ENCODE results near the gene EIF2D. TPM values are rescaled to one million over a fixed set of nuclear protein-coding genes. Genes with fewer than 3 reads are reported as not detected.

The EIF2D gene
- total and polyA plus RNA-seq, 2 experiments from 2014 or later, result 31.4 to 53.4 TPM

DNA sequence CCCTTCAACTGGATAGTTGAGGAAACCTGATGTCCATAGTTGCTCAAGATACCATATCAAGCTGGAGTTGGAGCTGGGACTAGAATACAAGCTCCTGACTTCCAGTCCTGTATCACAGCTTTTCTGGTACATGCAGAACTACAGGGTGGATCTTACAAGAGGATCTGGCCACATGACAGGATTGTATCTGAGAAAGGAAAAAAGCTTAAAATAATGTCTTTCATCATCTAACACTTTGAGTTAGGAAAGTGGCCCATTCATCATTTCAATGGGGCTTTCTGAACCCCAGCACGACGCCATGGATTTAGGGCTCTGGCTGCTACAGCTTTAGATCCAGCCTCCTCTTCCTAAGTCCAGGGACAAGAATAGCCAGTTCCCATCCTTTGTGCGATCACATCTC lies 58.1 kb downstream of the EIF2D start:
- TF ChIP-seq EZH2phosphoT487 (IDR thresholded peaks at IDR 0.05; ENCODE audit: insufficient read depth, low read depth) (no peak), EZH2 (IDR thresholded peaks at IDR 0.05; ENCODE audit: insufficient read depth, poor library complexity, severe bottlenecking) (no peak)
- H2AFZ ChIP-seq, result no peak overlapping the region
- no peaks in the 10 kb centered on the region for H4K20me1 ChIP-seq (ENCODE audit: insufficient read depth)

DNA sequence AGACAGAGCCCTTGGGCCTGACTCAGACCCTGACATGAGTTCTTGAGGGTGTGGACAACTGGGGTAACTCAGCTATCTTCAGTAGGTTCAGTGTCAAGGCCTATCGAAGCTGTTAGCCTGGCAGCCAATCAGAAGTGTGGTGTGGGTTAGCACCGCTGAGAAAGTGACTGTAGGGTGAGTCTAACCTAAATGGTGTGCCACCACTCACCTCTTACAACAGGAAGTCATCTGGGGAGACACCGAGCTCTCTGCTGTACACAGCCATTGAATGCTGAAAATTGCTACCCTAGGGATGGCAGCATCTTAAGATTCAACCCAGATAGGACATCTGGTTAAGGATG lies 60.3 kb downstream of the EIF2D start:
- no peak overlapping the region for H3K9ac ChIP-seq
- no peaks in the 10 kb centered on the region for H3K9me2 ChIP-seq (ENCODE audit: insufficient read depth)
- no peak overlapping the region for H2AFZ ChIP-seq
- TF ChIP-seq EZH2phosphoT487 (IDR thresholded peaks at IDR 0.05; ENCODE audit: insufficient read depth, low read depth) (no peak), EZH2 (IDR thresholded peaks at IDR 0.05; ENCODE audit: insufficient read depth, poor library complexity, severe bottlenecking) (no peak)
- no peak overlapping the region for H3K4me2 ChIP-seq (ENCODE audit: unreplicated experiment)
- H3K4me1 ChIP-seq (ENCODE audit: insufficient read depth), result no peaks in the 10 kb centered on the region; the same call in 1 of the 2 replicates
- no peaks in the 10 kb centered on the region for H3K27me3 ChIP-seq (replicated peaks; ENCODE audit: insufficient read depth)
- no peaks in the 10 kb centered on the region for H3K9me3 ChIP-seq (ENCODE audit: low read depth)
- H3K36me3 ChIP-seq (ENCODE audit: low read depth), result no peaks in the 10 kb centered on the region
- H4K20me1 ChIP-seq (ENCODE audit: insufficient read depth), result no peaks in the 10 kb centered on the region
- H3K27ac ChIP-seq, result no peak overlapping the region
- no peak for DNase-seq
- H3K4me3 ChIP-seq, result no peak overlapping the region
- H3K79me2 ChIP-seq (ENCODE audit: insufficient read depth), result no peaks in the 10 kb centered on the region
- in situ Hi-C loops (cut with MboI), result no loop called here
- no peaks in the 10 kb centered on the region for H3F3A ChIP-seq (ENCODE audit: insufficient read depth)
- 88 to 89% methylated on average over 3 of the region's 3 CpGs for WGBS, 2 experiments (ENCODE audit: low coverage in 1 of 2, low lambda C conversion rate in 2 of 2, missing lambda C conversion rate in 2 of 2)

More for the DNA sequence above, 58.1 kb downstream of the EIF2D start:
- Histone ChIP-seq H3F3A (ENCODE audit: insufficient read depth) (no peaks in the 10 kb centered on the region), H3K4me2 (ENCODE audit: unreplicated experiment) (no peak overlapping the region), H3K36me3 (ENCODE audit: low read depth) (no peaks in the 10 kb centered on the region), H3K9me3 (ENCODE audit: low read depth) (no peaks in the 10 kb centered on the region), H3K27ac (no peak overlapping the region), H3K9me2 (ENCODE audit: insufficient read depth) (no peaks in the 10 kb centered on the region), H3K9ac (no peak overlapping the region), H3K79me2 (ENCODE audit: insufficient read depth) (no peaks in the 10 kb centered on the region), H3K27me3 (replicated peaks; ENCODE audit: insufficient read depth) (no peaks in the 10 kb centered on the region), H3K4me3 (no peak overlapping the region), H3K4me1 (ENCODE audit: insufficient read depth) (peaks cover 5% of the 10 kb centered on the region; the same call in 1 of the 2 replicates)
- in situ Hi-C loops (cut with MboI), result no loop called here
- WGBS, 2 experiments (ENCODE audit: low coverage in 1 of 2, low lambda C conversion rate in 2 of 2, missing lambda C conversion rate in 2 of 2), result 77 to 87% methylated on average over 3 of the region's 3 CpGs
- DNase-seq, result no peak

DNA sequence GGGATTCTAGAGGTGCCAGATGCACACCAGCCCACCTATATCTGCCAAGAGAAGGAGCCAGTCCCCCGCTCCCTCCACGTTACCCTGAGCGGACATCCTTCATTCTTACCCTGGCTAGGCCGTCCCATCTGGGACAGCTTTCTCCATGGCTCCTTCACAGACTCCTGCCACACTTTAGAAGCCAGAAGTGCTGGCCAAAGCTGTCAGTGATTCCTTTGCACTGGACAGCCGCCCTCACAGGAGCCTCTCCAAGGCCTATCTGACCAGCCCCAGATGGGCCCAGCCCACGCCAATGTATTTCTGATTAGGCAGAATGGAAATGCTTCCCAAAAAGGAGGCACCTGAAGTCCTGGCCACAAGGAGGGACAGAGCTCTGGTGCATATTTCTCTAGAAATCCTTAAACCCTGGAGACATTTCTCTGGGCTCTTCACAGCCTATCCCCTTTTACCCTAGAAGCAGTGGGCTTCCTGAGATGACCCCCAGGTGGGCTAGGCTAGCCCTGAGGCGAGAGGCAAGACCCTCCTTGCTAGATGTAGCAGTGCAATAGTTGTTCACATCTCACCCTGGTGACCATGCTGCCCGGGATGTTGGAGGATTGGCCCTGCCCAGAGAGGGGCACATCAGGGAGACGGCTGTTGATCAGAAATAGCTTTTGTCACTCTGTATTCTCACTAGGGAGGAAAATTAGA lies 60.8 kb downstream of the EIF2D start:
- Histone ChIP-seq H2AFZ (no peak overlapping the region), H3K36me3 (ENCODE audit: low read depth) (no peaks in the 10 kb centered on the region), H3F3A (ENCODE audit: insufficient read depth) (no peaks in the 10 kb centered on the region), H3K9ac (no peak overlapping the region), H3K4me3 (no peak overlapping the region), H3K9me2 (ENCODE audit: insufficient read depth) (no peaks in the 10 kb centered on the region), H3K27me3 (replicated peaks; ENCODE audit: insufficient read depth) (no peaks in the 10 kb centered on the region), H3K4me1 (ENCODE audit: insufficient read depth) (no peaks in the 10 kb centered on the region; the same call in 1 of the 2 replicates), H3K27ac (no peak overlapping the region), H3K4me2 (ENCODE audit: unreplicated experiment) (no peak overlapping the region), H3K79me2 (ENCODE audit: insufficient read depth) (no peaks in the 10 kb centered on the region), H4K20me1 (ENCODE audit: insufficient read depth) (no peaks in the 10 kb centered on the region), H3K9me3 (ENCODE audit: low read depth) (no peaks in the 10 kb centered on the region)
- 80% methylated on average over 9 of the region's 9 CpGs for WGBS, 2 experiments (ENCODE audit: low coverage in 1 of 2, low lambda C conversion rate in 2 of 2, missing lambda C conversion rate in 2 of 2)
- TF ChIP-seq EZH2 (IDR thresholded peaks at IDR 0.05; ENCODE audit: insufficient read depth, poor library complexity, severe bottlenecking) (no peak), EZH2phosphoT487 (IDR thresholded peaks at IDR 0.05; ENCODE audit: insufficient read depth, low read depth) (no peak)
- DNase-seq, result no peak
- in situ Hi-C loops (cut with MboI), result no loop called here

DNA sequence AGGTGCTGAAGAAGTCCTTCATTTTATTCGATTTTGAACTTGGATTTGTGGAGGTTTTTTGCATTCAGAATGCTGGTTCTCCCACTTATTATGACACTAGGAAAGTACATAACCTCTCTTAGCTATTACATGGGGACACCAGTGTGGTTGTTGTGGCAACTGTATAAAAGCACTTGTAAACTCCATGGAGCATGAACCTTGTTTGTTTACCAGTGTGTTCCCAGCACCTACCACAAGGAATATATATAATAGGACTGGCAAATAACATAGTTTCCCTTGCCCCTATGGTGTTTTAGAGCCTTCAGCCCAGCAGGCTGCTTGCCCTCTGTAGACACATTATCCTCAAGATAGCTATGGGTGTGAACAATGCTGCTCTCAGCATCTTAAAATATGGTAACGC lies 61.8 kb downstream of the EIF2D start:
- DNase-seq, result no peak
- no peaks in the 10 kb centered on the region for H4K20me1 ChIP-seq (ENCODE audit: insufficient read depth)
- no peak overlapping the region for H3K4me2 ChIP-seq (ENCODE audit: unreplicated experiment)
- no peaks in the 10 kb centered on the region for H3K9me3 ChIP-seq (ENCODE audit: low read depth)
- in situ Hi-C loops (cut with MboI), result no loop called here
- WGBS, 2 experiments (ENCODE audit: low coverage in 1 of 2, low lambda C conversion rate in 2 of 2, missing lambda C conversion rate in 2 of 2), result 45 to 57% methylated on average over 2 of the region's 2 CpGs
- no peaks in the 10 kb centered on the region for H3F3A ChIP-seq (ENCODE audit: insufficient read depth)
- H3K4me3 ChIP-seq, result no peak overlapping the region
- no peaks in the 10 kb centered on the region for H3K4me1 ChIP-seq (ENCODE audit: insufficient read depth)
- H3K79me2 ChIP-seq (ENCODE audit: insufficient read depth), result no peaks in the 10 kb centered on the region
- H3K27ac ChIP-seq, result no peak overlapping the region
- no peak overlapping the region for H3K9ac ChIP-seq
- no peaks in the 10 kb centered on the region for H3K36me3 ChIP-seq (ENCODE audit: low read depth)
- H3K27me3 ChIP-seq (replicated peaks; ENCODE audit: insufficient read depth), result no peaks in the 10 kb centered on the region
- H3K9me2 ChIP-seq (ENCODE audit: insufficient read depth), result no peaks in the 10 kb centered on the region
- TF ChIP-seq EZH2phosphoT487 (IDR thresholded peaks at IDR 0.05; ENCODE audit: insufficient read depth, low read depth) (no peak), EZH2 (IDR thresholded peaks at IDR 0.05; ENCODE audit: insufficient read depth, poor library complexity, severe bottlenecking) (no peak)
- H2AFZ ChIP-seq, result no peak overlapping the region

Measured in GM23248 (cell line).